HCT116 (cell line): ENCODE data around the gene FRMD3. TPM values are rescaled to one million over a fixed set of nuclear protein-coding genes. Genes with fewer than 3 reads are reported as not detected.

ENCODE experiments used
- ATAC-seq: fragments of 200-7000 bp; cut with Tn5 transposase; 2 replicates; pipeline ENCODE4 v1.9.1; 2020; ENCODE audit warnings: mild to moderate bottlenecking, moderate library complexity
- BruUV-seq: library from RNA; stranded (reverse); fragments of 400-500 nt; replicated peaks from 2 replicates; lab custom pipeline; 2021; lab: Mats Ljungman, UMichigan
- CTCF ChIA-PET: fragments of 300-600 bp; sonication (Branson Sonifier 250); formaldehyde crosslinking; loops from one replicate; lab custom pipeline; 2021; ENCODE audit warnings: antibody characterized with exemption; lab: Charles Lee
- POLR2A ChIA-PET: fragments of 300-600, 350-600 bp; sonication (Branson Sonifier 250); formaldehyde crosslinking; loops from one replicate; lab custom pipeline; 2021; ENCODE audit warnings: antibody characterized with exemption; lab: Charles Lee
- RAD21 ChIA-PET, 2 experiments: fragments of 300-600 bp; sonication (Branson Sonifier 250); formaldehyde crosslinking; loops; one replicate each; lab custom pipeline; 2023; ENCODE audit warnings: low total read pairs in 2 of 2; ENCODE audit not compliant: uncharacterized antibody in 2 of 2, unreplicated experiment in 2 of 2, low non-redundant PET in 1 of 2; lab: Charles Lee
- DNase-seq: peaks from one replicate; pipeline ENCODE4 v3.0.0-alpha.2; 2010; ENCODE audit warnings: low read depth, low spot score
- H2AFZ ChIP-seq: fragments of 200-600 bp; shearing (Covaris generic), sonication (generic); 2 replicates; pipeline ENCODE4 v1.6.1; 2017; ENCODE audit warnings: low read depth, mixed run types, mixed read lengths, antibody characterized with exemption, low read length; ENCODE audit not compliant: poor library complexity, severe bottlenecking
- H3K27ac ChIP-seq: 2 replicates; pipeline ENCODE4 v1.5.1; 2012; ENCODE audit warnings: low read depth, low read length
- H3K27me3 ChIP-seq: fragments of 200-600 bp; sonication (generic); 2 replicates; pipeline ENCODE4 v1.6.1; 2016; ENCODE audit warnings: mixed run types, low read length, mixed read lengths; ENCODE audit not compliant: insufficient read depth
- H3K36me3 ChIP-seq, 2 experiments: fragments of 200-500 bp in 1 of 2; fragments of 200-600 bp in 1 of 2; sonication (Bioruptor generic) in 1 of 2; sonication (generic) in 1 of 2; 2 replicates each; pipeline versions ENCODE4 v1.5.1 to v1.6.1; 2014 to 2016; ENCODE audit warnings: low read length in 2 of 2, inconsistent platforms in 1 of 2, mixed read lengths in 1 of 2, mixed run types in 1 of 2; ENCODE audit not compliant: insufficient read depth in 2 of 2, control insufficient read depth in 1 of 2
- H3K4me1 ChIP-seq, 2 experiments: fragments of 200-600 bp in 1 of 2; sonication (generic) in 1 of 2; 2 replicates each; pipeline versions ENCODE4 v1.5.1 to v1.6.1; 2012 to 2017; ENCODE audit warnings: low read length in 2 of 2, inconsistent platforms in 1 of 2, mild to moderate bottlenecking in 1 of 2, mixed read lengths in 1 of 2, mixed run types in 1 of 2, moderate library complexity in 1 of 2; ENCODE audit not compliant: insufficient read depth in 2 of 2, control insufficient read depth in 1 of 2
- H3K4me2 ChIP-seq: fragments of 200-600 bp; sonication (generic); 2 replicates; pipeline ENCODE4 v1.6.1; 2017; ENCODE audit warnings: mixed run types, low read length, mixed read lengths
- H3K4me3 ChIP-seq, 2 experiments: fragments of 200-600 bp in 1 of 2; sonication (generic) in 1 of 2; replicated peaks in 1 of 2; 2 replicates each; pipeline ENCODE4 v1.5.1; 2011 to 2016; ENCODE audit warnings: low read length in 2 of 2, control low read depth in 1 of 2, low read depth in 1 of 2, mild to moderate bottlenecking in 1 of 2, mixed read lengths in 1 of 2, mixed run types in 1 of 2
- H3K79me2 ChIP-seq: fragments of 200-600 bp; sonication (generic); 2 replicates; pipeline ENCODE4 v1.6.1; 2017; ENCODE audit warnings: mild to moderate bottlenecking, mixed run types, low read length, moderate library complexity, mixed read lengths; ENCODE audit not compliant: insufficient read depth
- H3K9ac ChIP-seq: fragments of 200-600 bp; sonication (generic); 2 replicates; pipeline ENCODE4 v1.6.1; 2016; ENCODE audit warnings: low read length, mixed read lengths
- H3K9me2 ChIP-seq: fragments of 200-600 bp; sonication (generic), shearing (Covaris generic); 2 replicates; pipeline ENCODE4 v1.6.1; 2017; ENCODE audit warnings: mixed run types, mild to moderate bottlenecking, moderate library complexity; ENCODE audit not compliant: insufficient read depth
- H3K9me3 ChIP-seq, 2 experiments: fragments of 200-500 bp in 1 of 2; fragments of 200-600 bp in 1 of 2; sonication (Bioruptor generic) in 1 of 2; sonication (generic) in 1 of 2; 2 replicates each; pipeline ENCODE4 v1.6.1; 2014 to 2017; ENCODE audit warnings: low read length in 2 of 2, mixed read lengths in 2 of 2, inconsistent platforms in 1 of 2, low read depth in 1 of 2, mild to moderate bottlenecking in 1 of 2, mixed run types in 1 of 2, moderate library complexity in 1 of 2; ENCODE audit not compliant: control insufficient read depth in 1 of 2, insufficient read depth in 1 of 2
- H4K20me1 ChIP-seq: fragments of 200-600 bp; sonication (generic), shearing (Covaris generic); 2 replicates; pipeline ENCODE4 v1.6.1; 2017; ENCODE audit warnings: mixed run types, mild to moderate bottlenecking, moderate library complexity; ENCODE audit not compliant: insufficient read depth
- CEBPB ChIP-seq: IDR thresholded peaks from 2 replicates; pipeline ENCODE4 v1.6.1; 2012; ENCODE audit warnings: low read depth
- EGR1 ChIP-seq: IDR thresholded peaks from 2 replicates; pipeline ENCODE4 v1.6.1; 2012; ENCODE audit warnings: low read depth
- ELF1 ChIP-seq: IDR thresholded peaks from 2 replicates; pipeline ENCODE4 v1.6.1; 2012; ENCODE audit warnings: low read depth, borderline replicate concordance
- EZH2 ChIP-seq: fragments of 200-600 bp; sonication (generic); IDR thresholded peaks from 2 replicates; pipeline ENCODE4 v1.6.1; 2017; ENCODE audit warnings: antibody characterized with exemption, mixed run types
- EZH2phosphoT487 ChIP-seq: fragments of 200-600 bp; IDR thresholded peaks from 2 replicates; pipeline ENCODE4 v1.6.1; 2018; ENCODE audit warnings: antibody characterized with exemption, borderline replicate concordance
- JUND ChIP-seq: IDR thresholded peaks from 2 replicates; pipeline ENCODE4 v1.6.1; 2012
- POLR2A ChIP-seq: IDR thresholded peaks from 2 replicates; pipeline ENCODE4 v1.7.0; 2011; ENCODE audit warnings: borderline replicate concordance; ENCODE audit not compliant: insufficient read depth, insufficient read length; ENCODE audit errors: extremely low read depth
- POLR2AphosphoS5 ChIP-seq: IDR thresholded peaks from 2 replicates; pipeline ENCODE4 v1.6.1; 2011; ENCODE audit warnings: mild to moderate bottlenecking, low read depth, low read length, moderate library complexity
- RAD21 ChIP-seq: IDR thresholded peaks from 2 replicates; pipeline ENCODE4 v1.6.1; 2012; ENCODE audit warnings: low read depth, mild to moderate bottlenecking
- SIN3A ChIP-seq: IDR thresholded peaks from 2 replicates; pipeline ENCODE4 v1.6.1; 2012; ENCODE audit warnings: low read depth
- TCF7L2 ChIP-seq: IDR thresholded peaks from 2 replicates; pipeline ENCODE4 v1.7.0; 2011; ENCODE audit warnings: borderline replicate concordance, inconsistent platforms; ENCODE audit not compliant: insufficient read depth, insufficient read length; ENCODE audit errors: extremely low read depth
- ZNF274 ChIP-seq: fragments of 200-500 bp; sonication (Bioruptor generic); IDR thresholded peaks from 2 replicates; pipeline ENCODE4 v1.6.1; 2014; ENCODE audit warnings: mild to moderate bottlenecking, low read depth, low read length, inconsistent platforms
- intact Hi-C: fragments of 100-400 bp; cut with micrococcal nuclease; formaldehyde crosslinking; loops from 2 replicates; pipeline ENCODE4 v1.10.0; 2022
- total RNA-seq: library from RNA; stranded (reverse); gene quantifications from one replicate; pipeline ENCODE4 v1.2.1, GENCODE V29; 2021; ENCODE audit not compliant: unreplicated experiment
- TF ChIP-seq, protein P1 (sequence below), 3 experiments: fragments of 200-600 bp in 1 of 3; sonication (generic) in 1 of 3; IDR thresholded peaks in 2 of 3; conservative IDR thresholded peaks in 1 of 3; 2 replicates each; pipeline ENCODE4 v1.5.1; 2012 to 2017; ENCODE audit warnings: low read depth in 2 of 3, low read length in 2 of 3, antibody characterized with exemption in 1 of 3, borderline replicate concordance in 1 of 3, control low read depth in 1 of 3, mild to moderate bottlenecking in 1 of 3, mixed read lengths in 1 of 3, mixed run types in 1 of 3, moderate library complexity in 1 of 3; ENCODE audit not compliant: insufficient read depth in 1 of 3
- TF ChIP-seq, protein P2 (sequence below): IDR thresholded peaks from 2 replicates; pipeline ENCODE4 v1.6.1; 2012
- TF ChIP-seq, protein P3 (sequence below): IDR thresholded peaks from 2 replicates; pipeline ENCODE4 v1.6.1; 2012

Gene FRMD3
- total RNA-seq, 1 experiment from 2014 or later: 0.89 TPM

DNA sequence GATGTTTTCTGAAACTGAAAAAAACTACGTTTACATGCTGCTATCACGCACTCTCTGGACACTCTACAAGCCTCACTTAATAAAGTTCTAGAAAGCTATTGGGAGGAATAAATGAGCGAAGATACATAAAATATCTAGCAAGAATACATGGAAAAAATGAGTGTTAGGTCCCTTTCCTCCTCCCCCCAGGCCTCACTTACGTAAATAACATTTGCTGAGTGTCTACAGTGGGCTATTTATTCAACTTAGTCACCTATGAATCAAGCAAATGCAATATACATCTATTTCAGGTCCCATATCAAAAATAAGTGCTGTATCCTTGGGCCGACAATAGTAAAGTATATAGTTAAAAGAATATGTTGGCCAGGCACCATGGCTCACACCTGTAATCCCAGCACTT, 62.5 kb downstream of the FRMD3 start:
- H3K27me3 ChIP-seq: no peaks in the 10 kb centered on the region
- POLR2A ChIA-PET: no interaction called here
- no peak overlapping the region for H3K9ac ChIP-seq
- H3K27ac ChIP-seq: no peak overlapping the region
- H2AFZ ChIP-seq: no peak overlapping the region
- intact Hi-C loops: no loop called here
- H3K36me3 ChIP-seq: no peaks in the 10 kb centered on the region
- no peak overlapping the region for H3K4me2 ChIP-seq
- no TSS peak for BruUV-seq
- RAD21 ChIA-PET: no interaction called here
- H3K79me2 ChIP-seq: no peaks in the 10 kb centered on the region
- TF ChIP-seq EGR1: no peak
- TF ChIP-seq, protein P1, sequence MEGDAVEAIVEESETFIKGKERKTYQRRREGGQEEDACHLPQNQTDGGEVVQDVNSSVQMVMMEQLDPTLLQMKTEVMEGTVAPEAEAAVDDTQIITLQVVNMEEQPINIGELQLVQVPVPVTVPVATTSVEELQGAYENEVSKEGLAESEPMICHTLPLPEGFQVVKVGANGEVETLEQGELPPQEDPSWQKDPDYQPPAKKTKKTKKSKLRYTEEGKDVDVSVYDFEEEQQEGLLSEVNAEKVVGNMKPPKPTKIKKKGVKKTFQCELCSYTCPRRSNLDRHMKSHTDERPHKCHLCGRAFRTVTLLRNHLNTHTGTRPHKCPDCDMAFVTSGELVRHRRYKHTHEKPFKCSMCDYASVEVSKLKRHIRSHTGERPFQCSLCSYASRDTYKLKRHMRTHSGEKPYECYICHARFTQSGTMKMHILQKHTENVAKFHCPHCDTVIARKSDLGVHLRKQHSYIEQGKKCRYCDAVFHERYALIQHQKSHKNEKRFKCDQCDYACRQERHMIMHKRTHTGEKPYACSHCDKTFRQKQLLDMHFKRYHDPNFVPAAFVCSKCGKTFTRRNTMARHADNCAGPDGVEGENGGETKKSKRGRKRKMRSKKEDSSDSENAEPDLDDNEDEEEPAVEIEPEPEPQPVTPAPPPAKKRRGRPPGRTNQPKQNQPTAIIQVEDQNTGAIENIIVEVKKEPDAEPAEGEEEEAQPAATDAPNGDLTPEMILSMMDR (IDR thresholded peaks at IDR 0.05 in 2 of 3, conservative IDR thresholded peaks at IDR 0.05 in 1 of 3; ENCODE audit: borderline replicate concordance in 1 of 3, insufficient read depth in 1 of 3, low read depth in 2 of 3, low read length in 2 of 3): no peak
- TF ChIP-seq POLR2A: no peak
- TF ChIP-seq JUND: no peak
- no peak for TF ChIP-seq ELF1
- TF ChIP-seq CEBPB: no peak
- no peak for TF ChIP-seq POLR2AphosphoS5
- CTCF ChIA-PET: no interaction called here
- no peak overlapping the region for H3K4me3 ChIP-seq
- H4K20me1 ChIP-seq: no peaks in the 10 kb centered on the region
- no peaks in the 10 kb centered on the region for H3K9me3 ChIP-seq
- no peak for ATAC-seq
- DNase-seq: no peak
- H3K4me1 ChIP-seq: peaks cover 0 to 8% of the 10 kb centered on the region in 2 experiments; a peak in 1 of 4 replicates
- no peaks in the 10 kb centered on the region for H3K9me2 ChIP-seq

DNA sequence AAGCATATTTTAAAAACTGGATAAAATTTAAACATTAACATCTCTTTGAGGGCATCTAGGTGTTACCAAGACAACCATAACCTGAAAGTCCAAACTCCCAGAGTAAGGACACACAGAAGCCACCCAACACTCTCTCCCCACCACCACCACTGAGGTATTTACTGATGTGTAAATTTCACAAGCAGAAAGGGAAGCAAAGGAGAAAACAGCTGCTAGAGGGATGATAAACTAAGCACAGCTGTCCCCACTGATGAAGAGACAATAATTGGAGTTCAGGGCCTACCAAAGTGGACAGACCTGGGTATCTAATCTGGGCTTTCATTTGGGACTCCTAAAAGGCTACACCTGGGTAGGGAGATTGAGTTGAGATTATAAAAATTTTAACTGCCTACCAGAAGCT, 63.6 kb downstream of the FRMD3 start:
- RAD21 ChIA-PET: no interaction called here
- Histone ChIP-seq H3K9me2 (no peaks in the 10 kb centered on the region), H3K79me2 (no peaks in the 10 kb centered on the region), H3K4me2 (no peak overlapping the region), H3K27ac (no peak overlapping the region), H4K20me1 (no peaks in the 10 kb centered on the region), H3K4me1 (peaks cover 0 to 8% of the 10 kb centered on the region in 2 experiments; a peak in 1 of 4 replicates), H3K27me3 (no peaks in the 10 kb centered on the region), H3K4me3 (no peak overlapping the region), H3K9me3 (no peaks in the 10 kb centered on the region), H3K9ac (no peak overlapping the region), H2AFZ (no peak overlapping the region), H3K36me3 (no peaks in the 10 kb centered on the region)
- POLR2A ChIA-PET: no interaction called here
- ATAC-seq (no peak), DNase-seq (no peak)
- no TSS peak for BruUV-seq
- CTCF ChIA-PET: no interaction called here
- intact Hi-C loops: no loop called here
- TF ChIP-seq ZNF274 (no peak), SIN3A (no peak), CEBPB (no peak), TCF7L2 (no peak), EZH2 (no peak), EGR1 (no peak), JUND (no peak), ELF1 (no peak), POLR2A (no peak), EZH2phosphoT487 (no peak), RAD21 (no peak)
- TF ChIP-seq, protein P1 (IDR thresholded peaks at IDR 0.05 in 2 of 3, conservative IDR thresholded peaks at IDR 0.05 in 1 of 3; ENCODE audit: borderline replicate concordance in 1 of 3, insufficient read depth in 1 of 3, low read depth in 2 of 3, low read length in 2 of 3): no peak
- TF ChIP-seq, protein P2, sequence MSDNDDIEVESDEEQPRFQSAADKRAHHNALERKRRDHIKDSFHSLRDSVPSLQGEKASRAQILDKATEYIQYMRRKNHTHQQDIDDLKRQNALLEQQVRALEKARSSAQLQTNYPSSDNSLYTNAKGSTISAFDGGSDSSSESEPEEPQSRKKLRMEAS: no peak
- TF ChIP-seq, protein P3, sequence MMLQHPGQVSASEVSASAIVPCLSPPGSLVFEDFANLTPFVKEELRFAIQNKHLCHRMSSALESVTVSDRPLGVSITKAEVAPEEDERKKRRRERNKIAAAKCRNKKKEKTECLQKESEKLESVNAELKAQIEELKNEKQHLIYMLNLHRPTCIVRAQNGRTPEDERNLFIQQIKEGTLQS: no peak
